ENCODE results near the gene ARHGAP42.

GRCh38 chr11:101019870-101020269 lies 332.8 kb downstream of the ARHGAP42 start:
- TF ChIP-seq CTCF (IDR thresholded peaks at IDR 0.05; ENCODE audit: low read depth, low read length) (no peak), POLR2A (IDR thresholded peaks at IDR 0.05; ENCODE audit: extremely low read depth, insufficient read length) (no peak), MYC (IDR thresholded peaks at IDR 0.05; ENCODE audit: low read depth, low read length) (no peak)
- TF ChIP-seq, protein P1, sequence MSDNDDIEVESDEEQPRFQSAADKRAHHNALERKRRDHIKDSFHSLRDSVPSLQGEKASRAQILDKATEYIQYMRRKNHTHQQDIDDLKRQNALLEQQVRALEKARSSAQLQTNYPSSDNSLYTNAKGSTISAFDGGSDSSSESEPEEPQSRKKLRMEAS (IDR thresholded peaks at IDR 0.05; ENCODE audit: low read depth, low read length), result no peak
